Cardiac muscle cell (in vitro differentiated cells and primary cell): ENCODE results near the gene AMHR2. TPM values are rescaled to one million over a fixed set of nuclear protein-coding genes. Genes with fewer than 3 reads are reported as not detected.
A peak's percentile ranks its signal among the peaks of the same experiment; 100 is the strongest.

Experiments
- DNase-seq, 2 donors: peaks; one replicate each; pipeline versions ENCODE4 v3.0.0 to v3.0.0-alpha.2; 2010 to 2017; ENCODE audit warnings: low read depth in 1 of 2, low spot score in 1 of 2
- H3K27ac ChIP-seq: fragments of 200-600 bp; sonication (generic); 2 replicates; pipeline ENCODE4 v1.5.1; 2016
- H3K27me3 ChIP-seq: fragments of 200-600 bp; sonication (generic); 2 replicates; pipeline ENCODE4 v1.6.0; 2016; ENCODE audit warnings: control low read depth
- H3K36me3 ChIP-seq: fragments of 200-600 bp; sonication (generic); 2 replicates; pipeline ENCODE4 v1.5.1; 2016; ENCODE audit warnings: control low read depth
- H3K4me1 ChIP-seq: fragments of 200-600 bp; sonication (generic); 2 replicates; pipeline ENCODE4 v1.8.1; 2017; ENCODE audit warnings: low read depth, mild to moderate bottlenecking, mixed run types
- H3K4me3 ChIP-seq: fragments of 200-600 bp; sonication (generic); 2 replicates; pipeline ENCODE4 v1.5.1; 2016; ENCODE audit warnings: mild to moderate bottlenecking
- H3K9me3 ChIP-seq: fragments of 200-600 bp; sonication (generic); 2 replicates; pipeline ENCODE4 v1.5.1; 2017; ENCODE audit warnings: low read depth, mild to moderate bottlenecking, control low read depth
- CTCF ChIP-seq: IDR thresholded peaks from 2 replicates; pipeline ENCODE4 v1.5.1; 2012; ENCODE audit warnings: low read depth, mild to moderate bottlenecking, low read length
- polyA plus RNA-seq: library from polyadenylated mRNA; unstranded; fragments of >200 nt; fragmentation: Nextera tagmentation; extraction: Ambion mirVana; gene quantifications from 2 replicates; pipeline ENCODE4 v1.2.1, GENCODE V29; 2016
- total RNA-seq: library from RNA; depleted of rRNA; stranded (reverse); fragments of >200 nt; gene quantifications from 2 replicates; pipeline ENCODE4 v1.2.3, GENCODE V29; 2016

The AMHR2 gene
- total and polyA plus RNA-seq, 2 experiments from 2014 or later: 39.8 to 53.4 TPM

- no peak overlapping the region for H3K27ac ChIP-seq
- H3K9me3 ChIP-seq: no peaks in the 10 kb centered on the region
- H3K4me1 ChIP-seq: peaks cover 15% of the 10 kb centered on the region
- TF ChIP-seq CTCF: no peak
- H3K27me3 ChIP-seq: no peaks in the 10 kb centered on the region
- H3K36me3 ChIP-seq: peaks cover 96% of the 10 kb centered on the region
- no peak overlapping the region for H3K4me3 ChIP-seq
- DNase-seq: no peak
Observed at GRCh38 chr12:53466640-53467039, 43.0 kb downstream of the AMHR2 start.

- Histone ChIP-seq H3K36me3 (peaks cover 96% of the 10 kb centered on the region), H3K27ac (no peak overlapping the region), H3K27me3 (no peaks in the 10 kb centered on the region), H3K4me3 (no peak overlapping the region), H3K4me1 (peaks cover 11% of the 10 kb centered on the region), H3K9me3 (no peaks in the 10 kb centered on the region)
- DNase-seq: no peak
- no peak for TF ChIP-seq CTCF
Observed at GRCh38 chr12:53467082-53467481, 43.4 kb downstream of the AMHR2 start.

- Histone ChIP-seq H3K27me3 (no peaks in the 10 kb centered on the region), H3K27ac (no peak overlapping the region), H3K36me3 (peaks cover 96% of the 10 kb centered on the region), H3K4me1 (peaks cover 5% of the 10 kb centered on the region), H3K4me3 (no peak overlapping the region), H3K9me3 (no peaks in the 10 kb centered on the region)
- TF ChIP-seq CTCF: no peak
- no peak for DNase-seq
Observed at GRCh38 chr12:53467880-53468279, 44.2 kb downstream of the AMHR2 start.

GRCh38 chr12:53468282-53468681 is 44.6 kb downstream of the AMHR2 start:
- Histone ChIP-seq H3K36me3 (peaks cover 96% of the 10 kb centered on the region), H3K27ac (no peak overlapping the region)
- no peak for TF ChIP-seq CTCF

GRCh38 chr12:53472056-53472582 is 48.5 kb downstream of the AMHR2 start:
- peaks cover 96% of the 10 kb centered on the region for H3K36me3 ChIP-seq
- TF ChIP-seq CTCF: no peak
- peak overlapping the region; percentile 41 for H3K27ac ChIP-seq
- DNase-seq: no peak
- H3K27me3 ChIP-seq: no peaks in the 10 kb centered on the region
- H3K9me3 ChIP-seq: no peaks in the 10 kb centered on the region
- H3K4me3 ChIP-seq: no peak overlapping the region
- no peaks in the 10 kb centered on the region for H3K4me1 ChIP-seq

More at GRCh38 chr12:53468282-53468681, 44.6 kb downstream of the AMHR2 start:
- no peak for DNase-seq
- Histone ChIP-seq H3K4me3 (no peak overlapping the region), H3K4me1 (peaks cover 1% of the 10 kb centered on the region), H3K9me3 (no peaks in the 10 kb centered on the region), H3K27me3 (no peaks in the 10 kb centered on the region)
